Measurements from ENCODE around the gene TMEM201. TPM values are rescaled to one million over a fixed set of nuclear protein-coding genes. Genes with fewer than 3 reads are reported as not detected.
"Not testable (repeated sequence)": the region's sequence is repeated elsewhere in the genome, so short reads cannot be mapped to it uniquely, and the experiment has no call there.

TMEM201 gene
- total RNA-seq, 1 donor from 2014 or later: 35.1 TPM

DNA sequence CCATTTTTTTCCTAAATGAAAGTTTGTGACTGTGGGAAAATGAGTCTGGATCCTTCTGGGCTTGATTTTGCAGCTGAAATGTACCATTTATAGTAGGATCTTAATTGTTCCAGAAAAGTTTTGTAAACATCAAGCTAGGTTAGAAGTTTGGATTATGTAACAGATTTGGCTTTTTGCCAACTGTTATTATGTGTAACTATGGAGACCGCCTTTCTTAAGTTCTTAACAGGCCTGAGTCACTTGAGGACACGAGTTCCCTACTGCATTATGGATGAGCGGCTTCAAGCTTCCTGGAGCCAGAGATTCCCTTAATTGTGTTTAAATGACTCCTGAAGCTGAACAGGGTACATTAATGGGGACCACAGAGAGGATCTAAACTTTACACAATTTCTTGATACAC is 27.3 kb upstream of the TMEM201 start:
- Mint-ChIP-seq H3K36me3 (ENCODE audit: unreplicated experiment) (peaks cover 6% of the 10 kb centered on the region), H3K4me1 (ENCODE audit: low read depth, unreplicated experiment) (no peaks in the 10 kb centered on the region), H3K27me3 (ENCODE audit: unreplicated experiment) (peaks cover 1% of the 10 kb centered on the region), H3K9me3 (ENCODE audit: unreplicated experiment) (peaks cover 5% of the 10 kb centered on the region), H3K4me3 (ENCODE audit: unreplicated experiment) (no peak overlapping the region), H3K27ac (ENCODE audit: unreplicated experiment) (no peak overlapping the region)
- TF ChIP-seq, protein P1, sequence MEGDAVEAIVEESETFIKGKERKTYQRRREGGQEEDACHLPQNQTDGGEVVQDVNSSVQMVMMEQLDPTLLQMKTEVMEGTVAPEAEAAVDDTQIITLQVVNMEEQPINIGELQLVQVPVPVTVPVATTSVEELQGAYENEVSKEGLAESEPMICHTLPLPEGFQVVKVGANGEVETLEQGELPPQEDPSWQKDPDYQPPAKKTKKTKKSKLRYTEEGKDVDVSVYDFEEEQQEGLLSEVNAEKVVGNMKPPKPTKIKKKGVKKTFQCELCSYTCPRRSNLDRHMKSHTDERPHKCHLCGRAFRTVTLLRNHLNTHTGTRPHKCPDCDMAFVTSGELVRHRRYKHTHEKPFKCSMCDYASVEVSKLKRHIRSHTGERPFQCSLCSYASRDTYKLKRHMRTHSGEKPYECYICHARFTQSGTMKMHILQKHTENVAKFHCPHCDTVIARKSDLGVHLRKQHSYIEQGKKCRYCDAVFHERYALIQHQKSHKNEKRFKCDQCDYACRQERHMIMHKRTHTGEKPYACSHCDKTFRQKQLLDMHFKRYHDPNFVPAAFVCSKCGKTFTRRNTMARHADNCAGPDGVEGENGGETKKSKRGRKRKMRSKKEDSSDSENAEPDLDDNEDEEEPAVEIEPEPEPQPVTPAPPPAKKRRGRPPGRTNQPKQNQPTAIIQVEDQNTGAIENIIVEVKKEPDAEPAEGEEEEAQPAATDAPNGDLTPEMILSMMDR (IDR thresholded peaks at IDR 0.05; ENCODE audit: partially characterized antibody, unreplicated experiment): no peak
- no peak for DNase-seq

DNA sequence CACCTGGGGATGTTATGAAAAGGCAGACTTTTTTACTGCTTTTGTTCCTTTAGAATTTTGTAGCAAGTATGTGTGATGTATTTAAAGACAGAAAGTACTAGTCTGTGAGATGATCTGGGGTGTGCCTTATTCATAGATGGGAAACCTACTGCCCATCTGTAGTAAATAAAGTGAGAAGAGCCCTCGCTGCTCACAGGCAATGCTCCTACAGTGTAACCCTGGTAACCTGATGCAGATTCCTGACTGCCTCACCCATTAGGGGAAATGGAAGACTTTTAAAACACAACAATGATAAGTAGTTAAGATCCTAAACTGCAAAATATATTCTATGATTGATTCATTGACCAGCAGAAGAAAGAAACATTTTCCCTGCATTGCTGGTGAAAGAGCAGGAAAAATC is 19.4 kb upstream of the TMEM201 start:
- no peak for DNase-seq
- H3K27ac Mint-ChIP-seq (ENCODE audit: unreplicated experiment): no peak overlapping the region
- H3K4me1 Mint-ChIP-seq (ENCODE audit: low read depth, unreplicated experiment): no peaks in the 10 kb centered on the region
- H3K9me3 Mint-ChIP-seq (ENCODE audit: unreplicated experiment): no peaks in the 10 kb centered on the region
- H3K36me3 Mint-ChIP-seq (ENCODE audit: unreplicated experiment): peaks cover under 1% of the 10 kb centered on the region
- H3K27me3 Mint-ChIP-seq (ENCODE audit: unreplicated experiment): no peaks in the 10 kb centered on the region
- H3K4me3 Mint-ChIP-seq (ENCODE audit: unreplicated experiment): no peak overlapping the region
- TF ChIP-seq, protein P1 (IDR thresholded peaks at IDR 0.05; ENCODE audit: partially characterized antibody, unreplicated experiment): no peak

DNA sequence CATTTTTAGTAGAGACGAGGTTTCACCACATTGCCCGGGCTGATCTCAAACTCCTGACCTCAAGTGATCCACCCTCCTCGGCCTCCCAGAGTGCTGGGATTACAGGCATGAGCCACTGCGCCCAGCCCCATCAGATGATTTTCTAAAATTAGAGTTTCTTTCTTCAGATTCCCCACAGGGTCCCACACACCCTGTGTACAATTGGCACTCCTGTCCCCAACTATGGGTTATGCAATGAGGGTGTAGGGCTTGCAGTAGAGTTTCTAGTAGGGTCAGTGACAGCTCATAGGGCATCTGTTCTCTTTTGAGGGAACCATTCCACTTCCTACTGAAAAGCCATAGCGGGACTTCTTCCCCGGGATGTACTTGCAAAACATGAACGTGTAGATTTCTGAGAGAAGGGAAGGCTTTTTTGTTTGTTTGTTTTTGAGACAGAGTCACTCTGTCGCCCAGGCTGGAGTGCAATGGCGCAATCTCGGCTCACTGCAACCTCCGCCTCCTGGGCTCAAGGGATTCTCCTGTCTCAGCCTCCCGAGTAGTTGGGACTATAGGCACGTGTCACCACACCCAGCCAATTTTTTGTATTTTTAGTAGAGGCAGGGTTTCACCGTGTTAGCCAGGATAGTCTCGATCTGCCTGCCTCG is 17.7 kb upstream of the TMEM201 start:
- not testable (repeated sequence) for H3K9me3 Mint-ChIP-seq (ENCODE audit: unreplicated experiment); H3K27ac Mint-ChIP-seq (ENCODE audit: unreplicated experiment); H3K4me1 Mint-ChIP-seq (ENCODE audit: low read depth, unreplicated experiment); H3K4me3 Mint-ChIP-seq (ENCODE audit: unreplicated experiment); DNase-seq; H3K27me3 Mint-ChIP-seq (ENCODE audit: unreplicated experiment); H3K36me3 Mint-ChIP-seq (ENCODE audit: unreplicated experiment)

DNA sequence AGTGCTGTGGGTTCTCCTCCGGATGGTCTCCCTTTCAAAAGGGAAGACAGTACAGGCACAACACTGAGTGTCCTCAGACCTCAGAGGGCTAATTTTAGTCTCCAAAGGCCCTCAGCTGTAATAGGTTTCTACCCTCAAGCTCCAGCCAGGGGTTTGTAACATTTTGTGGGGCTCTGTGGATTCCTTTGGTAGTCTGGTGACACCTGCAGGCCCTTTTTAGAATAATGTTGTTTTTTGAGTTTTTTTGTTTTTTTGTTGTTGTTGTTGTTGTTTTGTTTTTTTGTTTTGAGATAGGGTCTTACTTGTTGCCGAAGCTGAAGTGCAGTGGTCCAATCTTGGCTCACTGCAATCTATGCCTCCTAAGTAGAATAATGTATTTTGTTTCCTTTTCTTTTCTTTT is 15.0 kb upstream of the TMEM201 start:
- Mint-ChIP-seq H3K4me3 (ENCODE audit: unreplicated experiment) (no peak overlapping the region), H3K4me1 (ENCODE audit: low read depth, unreplicated experiment) (no peaks in the 10 kb centered on the region), H3K9me3 (ENCODE audit: unreplicated experiment) (no peaks in the 10 kb centered on the region), H3K36me3 (ENCODE audit: unreplicated experiment) (no peaks in the 10 kb centered on the region), H3K27me3 (ENCODE audit: unreplicated experiment) (peaks cover 2% of the 10 kb centered on the region), H3K27ac (ENCODE audit: unreplicated experiment) (no peak overlapping the region)
- TF ChIP-seq, protein P1 (IDR thresholded peaks at IDR 0.05; ENCODE audit: partially characterized antibody, unreplicated experiment): peak; percentile 20
- no peak for DNase-seq

DNA sequence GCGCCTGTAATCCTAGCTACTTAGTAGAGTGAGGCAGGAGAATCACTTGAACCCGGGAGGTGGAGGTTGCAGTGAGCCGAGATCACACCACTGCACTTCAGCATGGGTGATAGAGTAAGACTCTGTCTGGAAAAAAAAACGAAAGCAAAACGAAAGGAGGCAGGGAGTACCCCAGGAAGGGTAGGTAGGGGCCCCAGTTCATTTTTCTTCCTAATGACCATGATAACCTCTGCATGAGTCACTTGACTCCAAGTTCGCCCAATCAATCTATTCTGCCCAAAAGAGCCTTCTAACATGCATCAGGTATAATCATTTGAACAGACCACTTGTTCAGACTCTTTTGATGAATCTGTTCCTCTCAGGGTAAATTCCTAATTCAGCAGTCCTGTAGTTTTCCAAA is 13.2 kb upstream of the TMEM201 start:
- TF ChIP-seq, protein P1 (IDR thresholded peaks at IDR 0.05; ENCODE audit: partially characterized antibody, unreplicated experiment): no peak
- Mint-ChIP-seq H3K27ac (ENCODE audit: unreplicated experiment) (no peak overlapping the region), H3K4me3 (ENCODE audit: unreplicated experiment) (no peak overlapping the region), H3K9me3 (ENCODE audit: unreplicated experiment) (no peaks in the 10 kb centered on the region), H3K36me3 (ENCODE audit: unreplicated experiment) (no peaks in the 10 kb centered on the region), H3K27me3 (ENCODE audit: unreplicated experiment) (peaks cover 2% of the 10 kb centered on the region), H3K4me1 (ENCODE audit: low read depth, unreplicated experiment) (no peaks in the 10 kb centered on the region)
- DNase-seq: no peak
